H1 (cell line): ENCODE results near the gene SEMA6A. TPM values are rescaled to one million over a fixed set of nuclear protein-coding genes. Genes with fewer than 3 reads are reported as not detected.

Experiments used
- CTCF ChIA-PET: fragments of 300-600 bp; sonication (Branson Sonifier 250); formaldehyde crosslinking; loops from one replicate; lab custom pipeline; 2021; ENCODE audit not compliant: partially characterized antibody; lab: Charles Lee
- POLR2A ChIA-PET: fragments of 300-600 bp; sonication (Branson Sonifier 250); formaldehyde crosslinking; loops from one replicate; lab custom pipeline; 2021; ENCODE audit warnings: inconsistent platforms; ENCODE audit not compliant: partially characterized antibody; lab: Charles Lee
- DNase-seq, 2 experiments: peaks; one replicate each; pipeline versions ENCODE4 v3.0.0 to v3.0.0-alpha.2; 2010 to 2022; ENCODE audit warnings: low spot score in 2 of 2, low read depth in 1 of 2, mixed read lengths in 1 of 2
- FAIRE-seq: peaks from 2 replicates; lab custom pipeline; 2011; peaks lifted over from hg19 to GRCh38; lab: Jason Lieb, UNC
- H2AFZ ChIP-seq: 2 replicates; pipeline ENCODE4 v1.8.1; 2012; ENCODE audit warnings: low read length, inconsistent platforms
- H2AK5ac ChIP-seq: 2 replicates; pipeline ENCODE4 v1.6.1; 2013; ENCODE audit warnings: low read depth, low read length
- H2BK120ac ChIP-seq: replicated peaks from 2 replicates; pipeline ENCODE3; 2013; ENCODE audit warnings: low read depth, low read length, inconsistent platforms
- H2BK12ac ChIP-seq: 2 replicates; pipeline ENCODE4 v1.6.1; 2013; ENCODE audit warnings: low read depth, low read length
- H2BK15ac ChIP-seq: 2 replicates; pipeline ENCODE4 v1.6.1; 2013; ENCODE audit warnings: low read length
- H2BK20ac ChIP-seq: 2 replicates; pipeline ENCODE4 v1.6.1; 2013; ENCODE audit warnings: low read length
- H2BK5ac ChIP-seq: 2 replicates; pipeline ENCODE4 v1.6.1; 2013; ENCODE audit warnings: low read depth, low read length
- H3K14ac ChIP-seq: 2 replicates; pipeline ENCODE4 v1.6.1; 2013; ENCODE audit warnings: inconsistent platforms; ENCODE audit not compliant: insufficient read length
- H3K18ac ChIP-seq: 2 replicates; pipeline ENCODE4 v1.6.1; 2013; ENCODE audit warnings: low read length; ENCODE audit errors: extremely low read depth
- H3K23ac ChIP-seq: 2 replicates; pipeline ENCODE4 v1.6.1; 2013; ENCODE audit warnings: inconsistent platforms; ENCODE audit not compliant: insufficient read length
- H3K23me2 ChIP-seq: 2 replicates; pipeline ENCODE4 v1.6.1; 2013; ENCODE audit warnings: low read depth, low read length
- H3K27ac ChIP-seq: 2 replicates; pipeline ENCODE4 v1.6.1; 2011; ENCODE audit warnings: low read depth, low read length, inconsistent platforms
- H3K27me3 ChIP-seq, 4 experiments: replicated peaks in 1 of 4; 1 replicate in 1 of 4; 2 replicates in 3 of 4; pipeline versions ENCODE4 v1.6.1 to v1.8.1; 2011 to 2013; ENCODE audit warnings: low read length in 3 of 4, mild to moderate bottlenecking in 3 of 4, inconsistent platforms in 2 of 4, mixed read lengths in 2 of 4, moderate library complexity in 1 of 4; ENCODE audit not compliant: control insufficient read depth in 3 of 4, insufficient read depth in 3 of 4; ENCODE audit errors: extremely low read depth in 1 of 4
- H3K36me3 ChIP-seq, 4 experiments: 2 replicates each; pipeline versions ENCODE4 v1.6.1 to v1.8.1; 2011 to 2013; ENCODE audit warnings: mild to moderate bottlenecking in 4 of 4, low read length in 3 of 4, moderate library complexity in 2 of 4, control low read depth in 1 of 4, inconsistent platforms in 1 of 4; ENCODE audit not compliant: insufficient read depth in 4 of 4, control insufficient read depth in 2 of 4
- H3K4ac ChIP-seq: replicated peaks from 2 replicates; pipeline ENCODE3; 2013; ENCODE audit warnings: low read length, low read depth, mixed read lengths, inconsistent platforms; ENCODE audit not compliant: insufficient read length
- H3K4me1 ChIP-seq, 4 experiments: replicated peaks in 1 of 4; 1 replicate in 1 of 4; 2 replicates in 3 of 4; pipeline versions ENCODE4 v1.6.1 to v1.8.1; 2011 to 2013; ENCODE audit warnings: low read length in 3 of 4, inconsistent platforms in 2 of 4, mixed read lengths in 1 of 4; ENCODE audit not compliant: insufficient read depth in 4 of 4, control insufficient read depth in 3 of 4
- H3K4me2 ChIP-seq, 2 experiments: 2 replicates each; pipeline versions ENCODE4 v1.6.1 to v1.8.1; 2011 to 2013; ENCODE audit warnings: low read depth in 2 of 2, low read length in 2 of 2, control low read depth in 1 of 2, inconsistent platforms in 1 of 2, mild to moderate bottlenecking in 1 of 2; ENCODE audit not compliant: insufficient read depth in 1 of 2
- H3K4me3 ChIP-seq, 4 experiments: fragments of 200-600, 300-600 bp in 1 of 4; sonication (generic), shearing (Covaris generic), sonication (Bioruptor Twin) in 1 of 4; 2 replicates each; pipeline versions ENCODE4 v1.5.1 to v1.8.1; 2011 to 2016; ENCODE audit warnings: low read length in 4 of 4, low read depth in 3 of 4, control low read depth in 2 of 4, inconsistent platforms in 2 of 4, mild to moderate bottlenecking in 2 of 4, mixed read lengths in 1 of 4, moderate library complexity in 1 of 4; ENCODE audit not compliant: insufficient read depth in 2 of 4; ENCODE audit errors: extremely low read depth in 1 of 4
- H3K56ac ChIP-seq: replicated peaks from 2 replicates; pipeline ENCODE3; 2013; ENCODE audit warnings: low read depth, mild to moderate bottlenecking, mixed read lengths, low read length, inconsistent platforms; ENCODE audit not compliant: insufficient read length
- H3K79me1 ChIP-seq: 2 replicates; pipeline ENCODE4 v1.6.1; 2013; ENCODE audit warnings: low read depth, low read length, control low read depth
- H3K79me2 ChIP-seq, 2 experiments: 2 replicates each; pipeline versions ENCODE4 v1.6.1 to v1.8.1; 2012 to 2013; ENCODE audit warnings: low read length in 2 of 2, mild to moderate bottlenecking in 2 of 2, inconsistent platforms in 1 of 2; ENCODE audit not compliant: insufficient read depth in 2 of 2, control insufficient read depth in 1 of 2
- H3K9ac ChIP-seq, 4 experiments: replicated peaks in 1 of 4; 1 replicate in 1 of 4; 2 replicates in 3 of 4; pipeline versions ENCODE4 v1.6.1 to v1.8.1; 2011 to 2013; ENCODE audit warnings: low read depth in 3 of 4, low read length in 3 of 4, control low read depth in 2 of 4, mild to moderate bottlenecking in 2 of 4, moderate library complexity in 2 of 4, inconsistent platforms in 1 of 4; ENCODE audit errors: extremely low read depth in 1 of 4
- H3K9me3 ChIP-seq, 2 experiments: 2 replicates each; pipeline versions ENCODE4 v1.6.1 to v1.8.1; 2012 to 2013; ENCODE audit warnings: mild to moderate bottlenecking in 2 of 2, moderate library complexity in 2 of 2, control low read depth in 1 of 2, inconsistent platforms in 1 of 2, low read depth in 1 of 2, low read length in 1 of 2, mixed read lengths in 1 of 2; ENCODE audit not compliant: insufficient read depth in 2 of 2
- H4K20me1 ChIP-seq, 2 experiments: replicated peaks in 1 of 2; 2 replicates each; pipeline versions ENCODE3 to v1.8.1; 2011 to 2013; ENCODE audit warnings: inconsistent platforms in 2 of 2, low read length in 2 of 2, mild to moderate bottlenecking in 1 of 2; ENCODE audit not compliant: insufficient read depth in 2 of 2, control insufficient read depth in 1 of 2
- H4K5ac ChIP-seq: 2 replicates; pipeline ENCODE4 v1.6.1; 2013; ENCODE audit warnings: low read length, low read depth, mixed read lengths, inconsistent platforms; ENCODE audit not compliant: insufficient read length
- H4K8ac ChIP-seq: 2 replicates; pipeline ENCODE4 v1.8.0; 2013; ENCODE audit warnings: mild to moderate bottlenecking, moderate library complexity, low read length, inconsistent platforms; ENCODE audit not compliant: insufficient read depth; ENCODE audit errors: extremely low read depth
- H4K91ac ChIP-seq: replicated peaks from 2 replicates; pipeline ENCODE3; 2013; ENCODE audit warnings: low read length, mixed read lengths, inconsistent platforms; ENCODE audit not compliant: insufficient read length
- BACH1 ChIP-seq: IDR thresholded peaks from 2 replicates; pipeline ENCODE4 v1.6.1; 2012; ENCODE audit warnings: low read length, improper control_type of control experiment
- CTBP2 ChIP-seq: IDR thresholded peaks from 2 replicates; pipeline ENCODE4 v1.7.0; 2011; ENCODE audit warnings: borderline replicate concordance, mild to moderate bottlenecking, moderate library complexity, mixed read lengths, low read length; ENCODE audit not compliant: insufficient read depth, insufficient read length
- GABPA ChIP-seq: IDR thresholded peaks from 2 replicates; pipeline ENCODE4 v1.6.1; 2011; ENCODE audit warnings: mild to moderate bottlenecking, low read length, moderate library complexity, borderline replicate concordance; ENCODE audit not compliant: insufficient read depth
- GTF2F1 ChIP-seq: IDR thresholded peaks from 2 replicates; pipeline ENCODE4 v1.6.1; 2012; ENCODE audit warnings: low read depth, low read length, improper control_type of control experiment, borderline replicate concordance
- KDM5A ChIP-seq: fragments of 200-600 bp; IDR thresholded peaks from 2 replicates; pipeline ENCODE4 v1.7.1; 2012; ENCODE audit warnings: mild to moderate bottlenecking, low read length, inconsistent platforms, mixed read lengths
- POLR2A ChIP-seq, 2 experiments: IDR thresholded peaks; 1 replicate in 1 of 2; 2 replicates in 1 of 2; pipeline ENCODE4 v1.6.1; 2011; ENCODE audit warnings: low read depth in 2 of 2, low read length in 2 of 2, mild to moderate bottlenecking in 2 of 2; ENCODE audit errors: control extremely low read depth in 1 of 2
- RFX5 ChIP-seq: IDR thresholded peaks from 2 replicates; pipeline ENCODE4 v1.6.1; 2011; ENCODE audit warnings: low read depth, low read length, improper control_type of control experiment, borderline replicate concordance
- SAP30 ChIP-seq: fragments of 300-600 bp; sonication (generic); IDR thresholded peaks from 2 replicates; pipeline ENCODE4 v1.7.1; 2012; ENCODE audit warnings: low read length, moderate library complexity, mild to moderate bottlenecking, inconsistent platforms; ENCODE audit not compliant: insufficient read depth, insufficient replicate concordance
- TBP ChIP-seq: IDR thresholded peaks from 2 replicates; pipeline ENCODE4 v1.6.1; 2011; ENCODE audit warnings: low read depth, low read length, improper control_type of control experiment
- WGBS, 2 experiments: shearing (Covaris generic) in 1 of 2; methylation state at CpG; one replicate each; pipeline versions ENCODE4 v1.1.6 to v1.1.7; 2013 to 2015; ENCODE audit warnings: low lambda C conversion rate in 2 of 2, mixed read lengths in 2 of 2, inconsistent platforms in 1 of 2, low coverage in 1 of 2, missing lambda C conversion rate in 1 of 2; ENCODE audit not compliant: insufficient replicate concordance in 2 of 2, insufficient coverage in 1 of 2, insufficient read length in 1 of 2; ENCODE audit errors: extremely low coverage in 1 of 2, missing lambda C conversion rate in 1 of 2; 5-methylcytosine and 5-hydroxymethylcytosine counted together
- polyA plus RNA-seq, 7 experiments: library from polyadenylated mRNA; depleted of rRNA in 3 of 7; stranded (reverse) in 5 of 7; unstranded in 2 of 7; fragments of >200 nt in 5 of 7; fragments of 200-250 nt in 2 of 7; gene quantifications; 1 replicate in 5 of 7; 2 replicates in 1 of 7; 4 replicates in 1 of 7; pipeline versions ENCODE4 v1.2.1 to v1.2.3, GENCODE V29; 2011 to 2013; ENCODE audit warnings: missing spikeins in 2 of 7, mixed read lengths in 2 of 7
- total RNA-seq: library from RNA; stranded (reverse); fragmentation: NEBNext Ultra II Directional; extraction: Animal tissue kit (Norgen Biotek cat#: 25700); gene quantifications from 2 replicates; pipeline ENCODE4 v1.2.1, GENCODE V29; 2021
- TF ChIP-seq, protein P1 (sequence below): IDR thresholded peaks from 2 replicates; pipeline ENCODE4 v1.6.1; 2012; ENCODE audit warnings: low read length, inconsistent platforms

Gene SEMA6A
- total and polyA plus RNA-seq, 2 of the 8 experiments (the other 6 are each of a cell fraction or from before 2014, with no cell fraction given): 78.3 to 277 TPM

DNA sequence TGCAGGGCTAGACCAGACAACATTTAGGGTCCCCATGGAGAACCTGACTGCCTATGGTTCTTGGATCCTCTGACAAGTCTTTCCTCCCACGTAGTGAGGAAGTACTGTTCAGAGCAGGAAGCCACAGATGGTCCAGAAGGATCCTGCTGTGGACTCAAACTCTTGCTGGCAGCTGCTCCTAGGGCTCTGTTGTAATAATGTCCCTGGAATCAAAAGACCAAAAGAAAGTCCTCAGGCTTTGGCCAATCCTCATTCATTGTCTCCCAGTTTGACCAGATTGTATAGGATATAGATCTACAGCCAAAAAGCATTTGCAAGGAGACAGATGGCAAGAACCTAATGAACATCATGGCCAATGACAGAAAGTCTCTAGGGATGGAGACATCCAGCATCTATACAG lies 53.9 kb downstream of the SEMA6A start:
- H2AK5ac ChIP-seq: no peak overlapping the region
- H2BK120ac ChIP-seq: no peak overlapping the region
- peaks cover 0 to 2% (median 0%) of the 10 kb centered on the region in 4 experiments; a peak in 1 of 7 replicates for H3K27me3 ChIP-seq
- peaks cover 38 to 53% of the 10 kb centered on the region in 2 experiments for H4K20me1 ChIP-seq
- no peaks in the 10 kb centered on the region; a peak in 1 of 8 replicates for H3K36me3 ChIP-seq
- no peaks in the 10 kb centered on the region for H3K23me2 ChIP-seq
- no peak overlapping the region for H3K27ac ChIP-seq
- no peaks in the 10 kb centered on the region for H3K9me3 ChIP-seq
- no peak overlapping the region for H2BK5ac ChIP-seq
- ChIA-PET POLR2A (no interaction called here), CTCF (interaction anchor here (1.1 to 1.6 kb wide), 2 partner anchors 9 to 10 kb away, joined by 3 read pairs; no protein-coding TSS in a partner anchor)
- 85% methylated on average over 1 of the region's 1 CpG; no CpG with 5 or more reads in 1 of the 2 experiments for WGBS, 2 experiments
- H3K56ac ChIP-seq: no peak overlapping the region
- H3K23ac ChIP-seq: no peak overlapping the region
- H2BK15ac ChIP-seq: no peak overlapping the region
- FAIRE-seq (no peak), DNase-seq (no peak)
- H3K4ac ChIP-seq: no peak overlapping the region
- H3K18ac ChIP-seq: no peak overlapping the region
- H3K79me2 ChIP-seq: peaks cover 81 to 100% of the 10 kb centered on the region in 2 experiments
- H2BK20ac ChIP-seq: no peak overlapping the region
- H3K4me1 ChIP-seq: peaks cover 1 to 15% (median 9%) of the 10 kb centered on the region in 4 experiments
- no peak overlapping the region for H3K14ac ChIP-seq
- H3K4me2 ChIP-seq: peak overlapping the region in 1 of 2 experiments; percentile 10; a peak in 1 of 4 replicates
- no peak overlapping the region for H4K5ac ChIP-seq
- no peak overlapping the region for H4K91ac ChIP-seq
- no peak overlapping the region for H4K8ac ChIP-seq
- H2BK12ac ChIP-seq: no peak overlapping the region
- peaks cover 14% of the 10 kb centered on the region for H3K79me1 ChIP-seq
- H3K9ac ChIP-seq: no peak overlapping the region
- TF ChIP-seq KDM5A: no peak
- no peak for TF ChIP-seq GABPA
- no peak for TF ChIP-seq SAP30
- no peak for TF ChIP-seq RFX5
- no peak for TF ChIP-seq POLR2A (IDR thresholded peaks at IDR 0.05; ENCODE audit: control extremely low read depth in 1 of 2, low read depth in 2 of 2, low read length in 2 of 2)
- no peak for TF ChIP-seq GTF2F1
- TF ChIP-seq TBP: no peak
- TF ChIP-seq, protein P1, sequence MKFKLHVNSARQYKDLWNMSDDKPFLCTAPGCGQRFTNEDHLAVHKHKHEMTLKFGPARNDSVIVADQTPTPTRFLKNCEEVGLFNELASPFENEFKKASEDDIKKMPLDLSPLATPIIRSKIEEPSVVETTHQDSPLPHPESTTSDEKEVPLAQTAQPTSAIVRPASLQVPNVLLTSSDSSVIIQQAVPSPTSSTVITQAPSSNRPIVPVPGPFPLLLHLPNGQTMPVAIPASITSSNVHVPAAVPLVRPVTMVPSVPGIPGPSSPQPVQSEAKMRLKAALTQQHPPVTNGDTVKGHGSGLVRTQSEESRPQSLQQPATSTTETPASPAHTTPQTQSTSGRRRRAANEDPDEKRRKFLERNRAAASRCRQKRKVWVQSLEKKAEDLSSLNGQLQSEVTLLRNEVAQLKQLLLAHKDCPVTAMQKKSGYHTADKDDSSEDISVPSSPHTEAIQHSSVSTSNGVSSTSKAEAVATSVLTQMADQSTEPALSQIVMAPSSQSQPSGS: no peak
- no peak for TF ChIP-seq BACH1
- no peak for TF ChIP-seq CTBP2
- no peak overlapping the region for H2AFZ ChIP-seq
- H3K4me3 ChIP-seq: no peak overlapping the region
